Stimulated activated CD4-positive, alpha-beta T cell treated with anti-CD3 and anti-CD28 coated beads, TNF-alpha, amount 100 ng/mL, for 1 hour (primary cell): ENCODE data around the gene LHX4.

Experiments used
- DNase-seq, 3 donors: peaks; one replicate each; pipeline ENCODE4 v3.0.0-alpha.2; 2020; ENCODE audit warnings: low read depth in 3 of 3, low spot score in 1 of 3

Gene LHX4

DNA sequence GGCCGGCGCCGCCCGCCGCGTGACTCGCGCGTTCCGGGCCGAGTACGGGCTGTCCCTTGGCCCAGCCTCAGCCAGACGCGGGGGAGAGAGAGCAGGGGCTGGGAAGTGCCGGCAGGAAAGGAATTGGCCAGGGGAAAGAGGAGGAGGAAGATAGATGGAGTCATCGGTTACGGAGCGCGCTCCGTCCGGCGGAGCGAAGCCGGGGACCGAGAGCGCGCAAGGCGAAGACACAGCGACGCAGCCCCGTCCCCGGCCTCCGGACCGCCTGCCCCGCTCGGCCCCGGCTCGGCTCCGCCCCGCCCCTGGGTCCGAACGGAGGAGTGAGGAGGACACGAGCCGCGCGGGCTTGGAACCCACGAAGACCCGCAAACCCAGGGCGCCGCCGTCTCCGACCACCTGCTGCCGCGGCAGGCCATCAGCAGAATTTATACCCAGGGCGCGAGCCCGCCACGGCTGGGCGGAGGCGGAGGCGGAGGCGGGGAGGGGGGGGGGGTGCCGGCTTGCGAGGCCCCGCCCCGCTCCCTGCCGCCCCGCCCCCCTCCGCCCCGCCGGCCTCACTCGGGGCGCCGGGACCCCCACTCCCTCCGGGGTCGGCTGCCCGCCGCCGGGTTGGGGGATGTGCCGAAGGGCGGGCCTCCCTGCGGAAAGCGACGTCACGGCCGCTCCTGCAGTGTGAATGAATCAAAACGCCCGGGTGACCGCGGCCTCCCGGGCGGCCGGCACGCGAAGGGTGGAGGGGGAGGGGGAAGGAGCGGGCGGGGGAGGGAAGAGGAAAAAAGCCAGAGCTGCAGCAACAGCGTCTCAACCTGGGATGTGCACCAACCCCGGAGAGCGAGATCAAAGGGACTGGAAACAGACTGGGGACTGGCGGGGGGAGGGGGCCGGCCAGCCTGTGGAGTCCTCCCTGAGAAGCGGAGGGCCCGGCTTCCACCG is at the start of gene LHX4:
TSS of gene LHX4 (plus strand) at position 782 of the 933 bp plus-strand sequence. CDS start 266 bp downstream, outside the sequence.
- DNase-seq, result no peak

DNA sequence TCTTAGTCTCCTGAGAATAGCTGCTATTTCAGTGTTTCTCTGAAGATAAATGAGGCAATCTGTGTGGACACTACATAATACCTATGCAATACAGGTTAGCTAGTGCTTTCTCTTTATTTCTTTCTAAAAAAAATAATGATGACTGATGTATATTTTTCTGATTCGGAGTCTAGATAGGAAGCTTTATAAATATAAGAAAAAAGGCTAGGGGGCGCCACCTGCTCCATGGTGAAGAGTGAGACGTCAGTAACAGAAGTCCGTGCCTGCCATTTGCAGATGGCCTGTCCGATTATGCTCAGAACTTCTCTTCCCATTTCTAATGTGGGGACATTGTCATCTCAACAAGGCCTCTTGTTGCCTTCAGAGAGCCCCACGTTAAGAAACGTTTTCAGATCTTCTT is 49.0 kb upstream of the LHX4 start:
- DNase-seq, result no peak

DNA sequence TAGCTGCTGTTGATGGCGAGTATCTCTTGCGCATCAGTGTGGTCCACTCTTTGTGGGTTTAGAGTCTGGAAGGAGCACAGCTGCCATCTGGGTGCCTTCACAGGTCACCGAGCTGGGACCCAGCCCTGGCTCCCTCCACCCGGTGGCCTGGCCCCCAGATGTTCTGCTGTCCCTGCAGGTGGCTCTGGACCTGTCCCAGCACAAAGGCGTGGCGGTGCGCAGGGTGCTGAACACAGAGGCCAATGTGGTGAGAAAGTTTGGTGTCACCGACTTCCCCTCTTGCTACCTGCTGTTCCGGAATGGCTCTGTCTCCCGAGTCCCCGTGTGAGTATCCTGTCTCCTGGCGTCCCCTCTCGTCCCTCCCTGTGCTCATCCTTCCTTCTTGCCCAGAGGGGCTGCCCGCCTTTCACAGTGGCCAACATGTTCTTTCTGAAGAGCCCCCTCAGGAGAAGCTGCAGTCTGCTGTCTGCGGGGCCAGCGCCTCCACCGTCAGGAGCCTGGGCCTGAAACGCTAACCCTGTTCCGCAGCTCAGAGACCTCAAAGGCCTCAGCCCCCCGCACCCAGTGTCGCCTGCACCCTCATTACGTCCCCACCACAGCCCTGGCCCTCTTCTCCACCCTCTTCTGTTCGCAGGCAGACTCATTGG is 47.9 kb upstream of the LHX4 start:
- DNase-seq, result no peak

DNA sequence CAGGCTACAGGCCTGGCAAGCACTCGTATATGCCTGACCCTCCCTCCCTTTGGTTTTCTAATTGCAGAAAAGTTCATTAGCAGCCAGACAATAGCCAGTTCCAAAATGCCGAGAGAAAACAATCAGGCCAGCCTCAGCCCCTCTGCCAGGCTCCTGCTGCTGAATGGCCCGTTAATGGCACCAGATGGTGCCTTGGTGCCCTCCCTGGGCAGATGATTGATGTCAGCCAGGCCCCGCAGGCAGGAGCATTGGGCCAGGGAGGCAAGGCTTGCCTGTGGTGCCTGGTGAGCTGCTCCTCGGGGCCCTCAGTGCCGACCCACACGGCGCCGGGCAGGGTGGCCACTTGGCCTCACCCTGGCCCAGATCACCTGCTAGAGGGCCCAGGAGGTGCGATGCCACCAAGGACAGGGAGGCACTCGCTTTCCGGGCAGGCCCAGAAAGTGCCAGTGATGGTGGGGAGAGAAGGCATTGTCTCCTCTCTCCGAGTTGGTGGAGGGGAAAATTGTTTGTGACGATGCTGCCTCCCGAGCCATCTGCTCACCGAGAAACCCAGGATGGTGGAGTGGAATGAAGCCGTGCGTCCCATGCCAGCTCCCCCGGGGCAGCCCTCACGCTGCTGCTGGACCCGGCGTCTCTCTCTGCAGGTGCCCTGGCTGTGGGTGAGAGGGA is 47.3 kb upstream of the LHX4 start:
- no peak for DNase-seq

DNA sequence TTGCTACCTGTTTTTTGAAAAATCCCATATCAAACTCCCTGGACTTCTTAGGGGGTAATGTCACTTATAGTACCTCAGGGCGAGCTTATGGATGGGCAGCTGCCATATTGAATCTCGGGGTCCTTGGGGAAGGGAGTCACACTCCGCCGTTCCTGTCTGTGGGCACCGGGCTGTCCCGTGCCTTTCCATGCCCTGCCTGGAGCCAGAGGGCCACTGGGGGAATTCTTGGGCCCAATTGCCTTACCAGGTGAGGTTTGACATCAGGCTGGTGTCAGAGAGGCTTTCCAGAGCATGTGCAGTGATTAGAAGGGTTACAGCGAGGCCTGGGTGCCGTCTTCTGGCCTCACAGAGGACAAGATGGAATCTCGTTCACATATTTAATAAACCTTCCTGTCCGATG is 46.6 kb upstream of the LHX4 start:
- no peak for DNase-seq

DNA sequence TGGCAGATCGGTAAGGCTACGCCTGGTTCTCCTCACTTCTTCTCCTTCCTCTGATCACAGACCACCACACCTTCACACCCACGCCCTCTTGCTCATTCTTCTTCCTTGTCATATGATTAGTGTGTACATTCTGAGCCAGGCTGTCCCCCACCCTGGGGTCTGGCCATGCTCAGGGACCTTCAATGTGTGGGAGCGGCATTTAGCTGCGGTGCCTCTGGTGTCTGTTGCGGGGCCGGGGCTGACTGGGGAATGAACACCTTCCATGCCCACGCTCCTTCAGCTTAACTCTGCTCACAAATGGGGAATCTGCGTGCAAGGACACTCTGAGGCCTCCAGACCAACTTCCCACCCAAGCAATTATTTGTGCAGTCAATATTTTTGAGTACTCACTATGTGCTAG is 46.0 kb upstream of the LHX4 start:
- no peak for DNase-seq

DNA sequence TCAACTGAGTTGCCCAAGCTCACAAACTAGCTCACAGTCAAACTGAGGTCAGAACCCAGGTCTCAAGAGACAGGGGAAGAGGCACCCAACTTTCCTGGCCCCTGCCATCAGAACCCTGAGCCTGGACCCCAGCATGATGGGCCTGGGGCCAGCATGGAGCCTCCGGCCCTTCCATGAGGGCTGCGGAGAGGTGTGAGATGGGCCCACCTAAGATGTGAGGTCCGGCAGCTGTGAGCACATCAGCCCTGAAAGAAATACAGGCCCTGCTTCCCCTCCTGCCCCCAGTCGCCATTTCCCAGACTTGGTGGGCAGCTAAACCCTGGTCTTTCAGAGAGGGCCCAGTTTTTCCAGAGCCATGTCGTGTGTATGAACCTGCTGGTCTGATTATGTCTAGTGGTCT is 44.8 kb upstream of the LHX4 start:
- DNase-seq, result no peak

DNA sequence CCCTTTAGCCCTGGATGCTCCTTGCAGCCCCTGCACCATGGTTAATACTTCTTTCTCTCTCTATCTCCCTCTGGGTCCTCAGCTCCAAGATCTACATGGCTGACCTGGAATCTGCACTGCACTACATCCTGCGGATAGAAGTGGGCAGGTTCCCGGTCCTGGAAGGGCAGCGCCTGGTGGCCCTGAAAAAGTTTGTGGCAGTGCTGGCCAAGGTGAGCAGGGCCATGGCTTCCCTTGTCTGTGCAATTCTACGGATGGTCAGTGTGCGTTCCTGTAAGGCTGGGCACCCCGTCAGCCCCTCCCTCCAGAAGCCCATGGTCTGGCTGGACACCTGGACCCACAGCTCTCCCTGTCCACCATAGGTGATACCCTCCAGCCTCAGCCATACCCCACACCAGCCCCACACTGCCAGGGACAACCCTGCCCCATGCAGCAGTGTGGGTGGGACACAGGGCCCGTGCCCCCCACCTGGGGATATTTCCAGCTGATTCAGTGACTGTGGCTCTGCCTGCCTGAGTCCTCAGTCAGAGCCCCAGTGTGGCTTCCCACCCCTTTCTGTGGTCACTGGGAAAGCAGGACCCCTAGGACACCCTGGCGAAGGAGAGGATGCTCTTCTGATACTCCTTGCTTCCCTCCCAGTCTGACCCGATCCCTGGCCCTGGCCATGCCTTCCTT is 44.0 kb upstream of the LHX4 start:
- DNase-seq, result no peak

DNA sequence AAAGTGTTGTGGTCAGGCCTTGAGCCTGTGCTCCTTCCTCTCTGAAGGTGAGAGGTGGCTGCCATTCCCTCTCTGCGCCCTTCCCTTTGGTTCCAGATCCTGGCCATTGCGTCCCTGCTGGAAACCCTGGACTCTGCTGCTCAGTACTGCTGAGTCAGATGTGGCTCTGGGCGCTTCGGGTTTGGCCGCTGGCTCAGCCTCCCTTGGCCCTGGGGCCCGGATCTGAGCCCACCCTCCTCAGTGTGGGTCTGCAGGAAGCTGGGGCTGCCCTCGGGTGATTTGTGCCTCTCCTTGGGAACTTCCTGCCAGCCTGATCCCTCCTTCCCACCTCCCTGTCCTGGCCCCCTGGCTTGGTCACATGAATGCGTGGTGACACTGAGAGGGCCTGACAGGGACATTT is 43.2 kb upstream of the LHX4 start:
- DNase-seq, result no peak

DNA sequence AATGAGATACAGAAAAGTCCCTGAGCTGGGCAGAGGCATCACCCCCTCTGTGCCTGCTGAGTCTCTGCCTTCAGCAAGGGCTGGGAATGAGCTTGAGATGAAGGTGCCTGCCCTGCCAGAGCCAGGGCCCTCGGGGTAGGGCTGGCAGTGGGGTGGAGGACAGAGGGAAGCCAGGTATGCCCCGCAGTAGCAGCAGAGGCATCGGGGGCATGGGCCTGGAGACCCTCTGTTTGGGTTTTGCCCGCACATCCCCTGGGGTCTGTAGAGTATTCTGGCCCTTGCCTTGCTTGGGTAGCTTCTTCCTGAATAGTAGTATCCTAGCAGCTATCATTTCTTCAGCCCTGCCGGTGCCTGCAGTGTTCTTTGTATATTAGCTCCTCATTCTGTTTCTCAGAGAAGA is 42.4 kb upstream of the LHX4 start:
- DNase-seq, result no peak

DNA sequence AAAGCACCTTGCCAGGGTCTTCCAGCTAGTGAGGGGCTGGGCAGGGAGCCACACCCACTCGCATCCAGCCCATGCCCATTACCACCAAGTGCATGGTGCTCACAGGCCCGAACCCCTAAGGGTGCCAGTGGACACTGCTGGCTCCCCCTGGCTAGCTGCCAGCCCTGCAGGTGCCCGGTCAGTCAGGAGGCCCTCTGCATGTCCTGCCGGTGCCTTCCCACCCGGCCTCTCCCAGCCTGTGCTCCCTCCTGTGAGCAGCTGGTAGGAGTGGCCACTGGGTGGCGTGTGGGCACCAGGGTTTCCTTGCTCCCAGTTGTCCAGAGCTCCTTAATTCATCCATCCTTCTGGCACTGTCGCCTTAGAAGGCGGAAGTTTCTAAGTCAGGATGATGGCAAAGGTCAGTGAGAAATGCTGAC is 42.0 kb upstream of the LHX4 start:
- DNase-seq, result no peak

DNA sequence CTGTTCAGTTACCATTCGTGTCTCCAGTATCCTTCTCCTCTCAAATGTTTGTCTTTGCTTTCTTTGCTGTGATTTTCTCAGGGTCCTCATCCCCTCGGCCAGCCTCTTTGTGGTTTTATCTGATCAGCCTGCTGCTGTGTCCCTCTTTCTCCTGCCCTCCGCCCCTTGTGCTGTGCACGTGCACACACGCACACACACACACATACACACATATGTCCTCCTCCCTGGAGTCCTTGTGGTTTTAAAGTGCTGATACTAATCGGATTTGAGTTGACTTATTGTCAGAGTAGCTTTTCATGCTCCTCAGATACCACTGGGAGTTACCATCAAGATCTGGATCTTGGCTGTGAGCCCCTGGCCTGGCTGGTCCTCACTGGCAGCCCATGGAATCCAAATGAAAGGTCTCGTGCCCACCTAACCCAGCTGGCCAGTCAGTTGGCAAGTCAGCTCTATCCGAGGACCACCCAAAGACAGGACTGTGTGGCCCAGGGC is 41.3 kb upstream of the LHX4 start:
- DNase-seq, result no peak

DNA sequence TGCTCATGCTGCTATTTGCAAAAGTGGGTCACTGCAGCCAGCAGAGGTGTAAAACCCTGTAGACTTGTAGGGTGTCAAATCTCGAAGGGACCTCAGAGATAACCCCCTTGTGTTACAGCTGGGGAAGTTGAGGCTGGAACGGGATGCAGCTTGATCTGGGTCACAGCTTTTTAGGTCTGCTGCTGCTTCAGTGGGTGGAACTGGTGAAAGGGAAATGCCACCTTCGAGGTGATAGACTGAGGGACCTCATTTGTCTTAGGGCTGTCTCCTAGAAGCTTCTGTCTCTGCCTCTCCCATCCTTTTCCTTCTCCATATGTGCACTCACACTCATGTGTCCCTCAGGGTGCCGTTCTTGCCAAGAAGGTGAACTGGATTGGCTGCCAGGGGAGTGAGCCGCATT is 40.0 kb upstream of the LHX4 start:
- DNase-seq, result no peak

DNA sequence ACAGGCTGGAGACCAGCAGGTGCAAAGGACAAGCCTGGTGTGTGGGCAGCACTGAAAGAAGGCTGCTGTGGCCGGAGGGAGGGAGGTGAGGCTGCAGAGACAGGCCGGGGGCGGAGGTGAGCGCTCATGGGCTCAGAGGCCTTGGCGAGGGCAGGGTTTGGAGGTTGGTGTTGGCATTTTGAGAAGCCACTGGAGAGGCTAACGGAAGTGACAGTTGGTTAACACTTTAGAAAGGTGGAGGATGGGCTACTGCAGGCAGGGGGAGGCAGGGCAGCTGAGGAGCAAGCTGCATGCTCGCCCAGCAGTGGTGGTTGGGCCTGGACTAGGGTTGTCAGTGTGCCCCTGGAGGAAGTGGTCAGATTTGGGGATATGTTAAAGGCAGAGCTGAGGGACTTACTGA is 37.9 kb upstream of the LHX4 start:
- no peak for DNase-seq

DNA sequence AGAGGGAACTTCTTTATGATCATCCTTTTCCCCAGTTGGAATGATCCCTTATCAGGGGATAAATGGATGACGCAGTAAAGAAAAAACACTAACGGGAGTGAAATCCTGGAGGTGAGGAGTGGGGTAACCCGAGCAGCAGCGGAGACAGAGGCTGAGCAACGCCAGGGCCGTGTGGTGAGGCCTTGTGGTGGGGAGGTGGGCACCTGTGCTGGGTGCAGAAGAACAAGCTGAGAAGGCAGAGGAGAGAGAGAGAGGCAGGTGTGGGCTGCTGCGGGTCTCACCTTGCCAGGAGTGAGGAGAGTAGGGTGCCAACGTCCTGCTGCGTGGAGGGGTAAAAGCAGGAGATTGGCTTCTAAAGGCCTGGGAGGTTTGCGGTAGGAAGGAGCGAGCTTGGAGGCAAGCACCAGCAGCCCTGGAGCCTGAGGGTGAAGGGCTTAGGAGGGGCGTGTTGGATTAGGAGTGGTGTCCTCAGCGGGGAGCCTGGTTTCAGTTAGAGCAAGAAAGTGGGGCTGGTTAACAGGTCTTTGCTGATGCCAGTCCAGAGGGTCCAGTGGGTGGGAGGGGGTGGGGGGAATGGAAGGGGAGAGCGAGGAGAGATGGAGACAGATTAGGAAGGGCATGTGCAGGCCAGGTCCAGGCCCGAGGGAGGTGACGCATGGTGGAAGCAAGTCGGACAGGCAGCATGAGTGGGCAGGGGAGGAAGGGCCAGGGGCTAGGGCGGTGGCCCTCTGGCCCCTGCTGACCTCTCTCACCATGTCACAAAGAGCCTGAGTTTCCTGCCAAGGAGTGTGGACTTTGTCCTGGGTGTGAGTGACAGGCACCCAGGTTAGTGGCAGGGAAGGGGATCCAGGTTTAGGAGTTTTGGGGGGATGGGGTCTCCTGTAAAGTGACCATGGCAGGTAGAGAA is 36.7 kb upstream of the LHX4 start:
- no peak for DNase-seq

DNA sequence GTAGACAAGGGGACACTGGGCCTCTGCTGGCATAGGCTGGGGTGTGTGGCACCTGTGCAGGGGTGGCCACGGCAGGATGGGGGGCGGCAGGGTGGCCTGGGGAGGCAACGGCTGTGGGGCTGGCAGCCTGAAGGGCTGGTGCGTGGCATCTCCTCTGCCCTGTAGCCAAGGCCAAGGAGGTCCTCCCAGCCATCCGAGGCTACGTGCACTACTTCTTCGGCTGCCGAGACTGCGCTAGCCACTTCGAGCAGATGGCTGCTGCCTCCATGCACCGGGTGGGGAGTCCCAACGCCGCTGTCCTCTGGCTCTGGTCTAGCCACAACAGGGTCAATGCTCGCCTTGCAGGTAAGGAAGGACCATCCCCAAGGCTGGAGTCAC is 36.0 kb upstream of the LHX4 start:
- no peak for DNase-seq

DNA sequence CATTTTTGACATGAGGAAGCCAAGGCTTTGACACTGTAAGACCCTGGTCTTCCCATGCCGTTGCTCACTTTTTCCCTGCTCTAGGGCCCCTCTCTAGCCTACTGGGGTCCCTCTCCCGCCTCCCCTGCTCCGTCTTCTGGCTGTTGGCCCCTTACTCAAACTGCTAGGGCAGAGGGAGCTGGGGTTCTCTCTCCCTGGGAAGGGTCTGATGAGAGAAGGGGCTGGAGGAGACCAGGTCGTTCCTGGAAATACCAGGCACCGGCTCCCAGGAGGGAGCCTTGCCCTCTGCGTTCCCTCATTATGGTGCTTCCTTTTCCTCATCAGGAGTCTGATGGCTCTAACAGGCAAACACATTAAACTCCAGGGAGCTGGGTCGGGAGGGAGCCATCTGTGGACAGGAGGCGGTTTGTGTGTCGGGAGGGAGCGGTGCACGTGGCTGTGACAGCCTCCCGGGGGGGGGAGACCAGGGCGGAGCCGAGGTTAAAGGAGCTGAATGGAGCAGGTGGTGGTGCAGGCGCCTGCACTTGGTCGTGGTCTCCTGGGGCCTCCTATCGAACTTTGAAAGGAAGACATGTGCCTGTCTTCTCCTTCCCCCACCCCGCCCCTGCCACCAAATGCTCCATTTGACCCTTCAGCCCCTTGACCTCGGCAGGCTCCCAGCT is 35.4 kb upstream of the LHX4 start:
- no peak for DNase-seq

DNA sequence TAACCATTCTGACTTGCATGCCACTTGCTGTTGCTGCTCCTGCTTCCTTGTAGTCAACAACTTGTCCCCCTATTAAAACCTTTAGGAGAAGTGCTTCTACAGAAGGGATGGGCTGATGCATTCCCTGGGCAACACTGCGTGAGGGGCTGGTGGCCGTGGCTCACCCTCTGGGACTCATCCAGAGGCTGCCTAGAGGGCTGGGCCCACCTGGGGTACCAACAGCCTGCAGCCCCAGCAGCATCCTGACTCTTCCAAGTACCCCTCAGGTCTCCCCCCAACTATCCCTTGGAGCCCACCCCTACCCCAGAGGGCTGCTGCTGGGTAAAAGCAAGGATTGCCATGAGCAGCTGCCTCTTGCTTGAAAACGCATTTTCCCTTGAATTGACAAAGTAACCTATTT is 34.7 kb upstream of the LHX4 start:
- DNase-seq, result no peak

DNA sequence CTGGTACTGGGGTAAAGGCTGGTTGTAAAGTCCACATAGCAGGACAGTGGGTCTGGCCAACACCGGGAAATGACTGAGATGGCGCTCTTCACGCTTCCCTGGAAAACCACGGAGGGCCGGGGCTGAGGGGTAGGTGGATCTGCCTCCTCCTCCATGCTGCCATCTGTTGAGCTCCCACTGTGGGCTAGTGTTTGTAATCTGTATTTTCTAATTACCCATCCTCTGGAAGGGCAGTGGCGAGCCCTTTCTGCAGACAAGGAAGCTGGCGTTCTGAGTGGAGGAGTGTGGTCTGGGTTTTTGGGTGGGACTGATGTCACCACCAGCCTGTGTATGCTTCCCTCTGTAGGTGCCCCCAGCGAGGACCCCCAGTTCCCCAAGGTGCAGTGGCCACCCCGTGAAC is 34.1 kb upstream of the LHX4 start:
- DNase-seq, result no peak
